ENCODE measurements around the gene ARHGAP22.
"Not testable (repeated sequence)": the region's sequence is repeated elsewhere in the genome, so short reads cannot be mapped to it uniquely, and the experiment has no call there.

The ARHGAP22 gene

DNA sequence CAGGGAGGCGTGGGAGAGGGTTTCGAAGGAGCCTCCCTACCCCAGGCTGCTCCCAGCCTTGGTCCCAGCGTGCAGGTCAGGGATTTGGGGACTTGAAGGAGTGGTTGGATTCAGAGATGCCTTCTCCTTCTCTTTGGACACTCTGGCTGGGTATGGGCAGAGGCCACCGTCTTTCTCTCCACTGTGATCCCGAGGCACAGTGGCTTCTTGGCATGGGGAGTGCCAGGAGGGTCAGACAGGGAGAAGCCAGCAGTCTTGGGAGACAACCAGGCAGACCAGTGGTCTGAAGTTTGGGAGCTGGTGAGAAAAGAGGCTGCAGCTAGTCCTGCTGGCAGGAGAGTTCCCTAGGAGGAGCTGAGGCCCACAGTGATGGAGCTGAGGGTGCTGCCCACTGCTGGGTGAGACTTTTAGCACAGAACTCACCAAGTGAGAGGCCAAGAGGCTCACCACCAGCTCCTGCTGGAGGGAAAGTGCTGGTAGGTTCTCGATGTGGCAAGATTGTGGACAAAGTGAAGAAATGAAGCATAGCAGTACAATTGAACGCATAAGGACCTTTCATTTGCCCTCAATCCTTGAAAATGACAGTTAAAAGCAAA lies 44.6 kb upstream of the ARHGAP22 start:
- H3K4me3 ChIP-seq (ENCODE audit: low read length) = no peak overlapping the region
- TF ChIP-seq, protein P1, sequence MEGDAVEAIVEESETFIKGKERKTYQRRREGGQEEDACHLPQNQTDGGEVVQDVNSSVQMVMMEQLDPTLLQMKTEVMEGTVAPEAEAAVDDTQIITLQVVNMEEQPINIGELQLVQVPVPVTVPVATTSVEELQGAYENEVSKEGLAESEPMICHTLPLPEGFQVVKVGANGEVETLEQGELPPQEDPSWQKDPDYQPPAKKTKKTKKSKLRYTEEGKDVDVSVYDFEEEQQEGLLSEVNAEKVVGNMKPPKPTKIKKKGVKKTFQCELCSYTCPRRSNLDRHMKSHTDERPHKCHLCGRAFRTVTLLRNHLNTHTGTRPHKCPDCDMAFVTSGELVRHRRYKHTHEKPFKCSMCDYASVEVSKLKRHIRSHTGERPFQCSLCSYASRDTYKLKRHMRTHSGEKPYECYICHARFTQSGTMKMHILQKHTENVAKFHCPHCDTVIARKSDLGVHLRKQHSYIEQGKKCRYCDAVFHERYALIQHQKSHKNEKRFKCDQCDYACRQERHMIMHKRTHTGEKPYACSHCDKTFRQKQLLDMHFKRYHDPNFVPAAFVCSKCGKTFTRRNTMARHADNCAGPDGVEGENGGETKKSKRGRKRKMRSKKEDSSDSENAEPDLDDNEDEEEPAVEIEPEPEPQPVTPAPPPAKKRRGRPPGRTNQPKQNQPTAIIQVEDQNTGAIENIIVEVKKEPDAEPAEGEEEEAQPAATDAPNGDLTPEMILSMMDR (conservative IDR thresholded peaks at IDR 0.05; ENCODE audit: low read depth, low read length) = peak; percentile 7
- DNase-seq (ENCODE audit: low read depth) = no peak

DNA sequence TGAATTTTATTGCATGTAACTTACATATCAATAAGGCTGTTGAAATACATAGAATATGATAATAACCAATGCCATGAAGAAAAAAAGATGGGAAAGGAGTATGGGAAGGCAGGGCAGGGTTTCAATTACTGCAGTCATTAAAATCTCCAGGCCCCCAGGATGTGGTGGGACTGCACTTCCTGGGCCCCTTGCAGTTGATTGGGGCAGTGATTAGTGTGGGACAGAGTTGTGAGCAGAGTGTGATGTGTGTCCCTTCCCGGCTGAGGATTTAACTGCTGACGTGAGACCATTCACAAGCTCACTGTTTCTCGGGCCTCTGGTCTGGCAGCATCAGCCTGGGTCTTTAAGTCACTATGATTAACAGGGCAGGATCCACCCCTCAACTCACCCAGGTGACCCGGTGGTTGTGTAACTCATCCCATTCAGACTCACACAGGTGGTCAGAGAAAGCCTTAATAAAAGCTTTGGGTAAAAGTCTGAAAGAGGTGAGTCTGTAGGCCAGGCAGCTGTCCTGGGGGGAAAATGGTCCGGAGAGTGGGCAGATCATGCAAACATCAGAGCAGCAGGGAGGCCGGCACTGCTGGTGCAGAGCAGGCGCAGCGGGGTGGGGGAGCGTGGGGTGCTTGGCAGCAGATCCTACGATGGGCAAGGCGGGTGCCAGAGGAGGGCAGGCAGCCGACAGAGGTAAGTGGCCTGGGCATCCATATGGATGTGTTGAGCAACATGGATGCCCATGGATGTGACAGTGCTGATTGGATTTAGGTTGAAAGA lies 43.5 kb upstream of the ARHGAP22 start:
- no peak overlapping the region for H3K4me3 ChIP-seq (ENCODE audit: low read length)
- TF ChIP-seq, protein P1 (conservative IDR thresholded peaks at IDR 0.05; ENCODE audit: low read depth, low read length) = no peak
- DNase-seq (ENCODE audit: low read depth) = no peak

DNA sequence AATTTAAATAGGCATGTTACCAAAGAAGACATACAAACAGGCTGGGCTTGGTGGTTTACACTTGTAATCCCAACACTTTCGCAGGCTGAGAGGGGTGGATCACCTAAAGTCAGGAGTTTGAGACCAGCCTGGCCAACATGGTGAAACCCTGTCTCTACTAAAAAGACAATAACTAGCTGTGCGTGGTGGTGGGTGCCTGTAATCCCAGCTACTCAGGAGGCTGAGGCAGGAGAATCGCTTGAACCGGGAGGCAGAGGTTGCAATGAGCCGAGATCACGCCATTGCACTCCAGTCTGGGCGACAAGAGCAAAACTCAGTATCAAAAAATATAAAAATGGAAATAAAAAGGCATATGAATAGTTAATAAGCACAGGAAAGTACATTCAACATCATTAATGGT lies 42.2 kb upstream of the ARHGAP22 start:
- not testable (repeated sequence) for H3K4me3 ChIP-seq (ENCODE audit: low read length); DNase-seq (ENCODE audit: low read depth)

DNA sequence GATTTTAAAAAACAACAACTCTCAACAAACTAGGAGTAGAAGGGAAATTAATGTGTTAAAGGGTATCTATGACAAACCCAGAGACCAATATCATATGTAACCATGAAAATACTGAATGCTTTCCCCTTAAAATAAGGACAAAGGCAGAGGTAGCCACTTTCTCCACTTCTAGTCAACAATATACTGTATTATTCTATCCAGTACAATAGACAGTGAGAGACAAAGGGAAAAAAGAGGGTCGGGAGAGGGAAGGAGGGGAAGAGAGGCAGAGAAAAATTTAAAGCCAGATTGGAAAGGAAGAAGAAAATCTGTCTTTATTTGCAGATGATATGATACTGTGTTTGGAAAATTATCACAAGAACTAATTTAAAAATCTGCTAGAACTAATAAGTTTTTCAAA lies 40.7 kb upstream of the ARHGAP22 start:
- no peak overlapping the region for H3K4me3 ChIP-seq (ENCODE audit: low read length)
- TF ChIP-seq, protein P1 (conservative IDR thresholded peaks at IDR 0.05; ENCODE audit: low read depth, low read length) = no peak
- DNase-seq (ENCODE audit: low read depth) = no peak

DNA sequence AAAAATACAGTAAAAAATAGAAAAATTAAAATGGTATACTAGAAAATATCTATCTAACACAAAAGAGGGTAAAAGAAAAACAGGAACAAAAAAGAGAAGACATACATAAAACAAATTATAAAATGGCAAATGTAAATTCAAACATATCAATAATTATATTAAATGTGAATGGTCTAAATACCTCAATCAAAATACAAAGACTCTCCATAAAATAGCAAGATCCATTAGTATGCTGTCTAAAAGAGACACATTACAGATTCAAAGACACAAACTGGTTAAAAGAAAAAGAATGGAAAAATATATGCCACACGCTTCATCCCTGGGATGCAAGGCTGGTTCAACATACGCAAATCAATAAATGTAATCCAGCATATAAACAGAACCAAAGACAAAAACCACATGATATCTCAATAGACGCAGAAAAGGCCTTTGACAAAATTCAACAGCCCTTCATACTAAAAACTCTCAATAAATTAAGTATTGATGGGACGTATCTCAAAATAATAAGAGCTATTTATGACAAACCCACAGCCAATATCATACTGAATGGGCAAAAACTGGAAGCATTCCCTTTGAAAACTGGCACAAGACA lies 36.3 kb upstream of the ARHGAP22 start:
- not testable (repeated sequence) for H3K4me3 ChIP-seq (ENCODE audit: low read length); DNase-seq (ENCODE audit: low read depth)

DNA sequence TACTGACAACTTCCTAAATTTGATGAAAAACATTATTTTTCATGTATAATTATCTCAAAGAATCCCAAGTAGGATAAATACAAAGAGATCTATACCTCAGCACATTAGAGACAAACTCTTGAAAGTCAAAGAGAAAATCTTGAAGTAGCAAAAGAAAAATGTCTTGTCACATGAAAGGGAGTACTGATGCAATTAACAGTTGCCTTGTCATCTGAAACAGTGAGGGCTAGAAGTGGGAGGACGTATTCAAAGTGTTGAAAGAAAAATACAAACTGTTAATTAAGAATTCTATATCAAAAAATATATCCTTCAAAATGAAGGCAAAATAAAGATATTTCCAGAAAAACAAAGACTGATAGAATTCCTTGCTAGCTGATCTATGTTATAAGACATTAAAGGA lies 35.5 kb upstream of the ARHGAP22 start:
- no peak for DNase-seq (ENCODE audit: low read depth)
- TF ChIP-seq, protein P1 (conservative IDR thresholded peaks at IDR 0.05; ENCODE audit: low read depth, low read length) = no peak
- H3K4me3 ChIP-seq (ENCODE audit: low read length) = no peak overlapping the region

DNA sequence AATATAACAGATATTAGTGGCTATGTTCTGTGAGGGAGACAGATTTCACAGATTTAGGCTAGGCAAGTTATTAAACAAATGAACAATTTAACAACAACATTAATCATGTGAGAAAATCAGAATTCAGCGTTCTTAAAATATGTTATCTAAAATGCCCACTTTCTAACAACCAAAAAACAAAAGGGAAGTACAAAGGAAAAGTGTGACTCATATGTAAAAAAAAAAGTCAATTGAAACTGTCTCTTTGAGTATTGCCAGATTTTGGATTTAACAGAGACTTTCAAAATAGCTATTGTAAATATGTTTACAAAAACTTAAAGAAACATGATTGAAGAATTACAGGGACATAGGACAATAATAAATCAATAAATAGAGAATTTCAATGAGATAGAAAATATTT lies 34.8 kb upstream of the ARHGAP22 start:
- TF ChIP-seq, protein P1 (conservative IDR thresholded peaks at IDR 0.05; ENCODE audit: low read depth, low read length) = no peak
- DNase-seq (ENCODE audit: low read depth) = no peak
- H3K4me3 ChIP-seq (ENCODE audit: low read length) = no peak overlapping the region
